Skin epidermis (tissue), 12 donors: ENCODE results near the gene NPIPA2.
"Not testable (repeated sequence)": the region's sequence is repeated elsewhere in the genome, so short reads cannot be mapped to it uniquely, and the experiment has no call there.

ENCODE experiments used
- H3K27ac ChIP-seq, 21 experiments: fragments of 200-600 bp; sonication (generic) in 11 of 21; one replicate each; pipeline ENCODE4 v1.5.0; 2020; ENCODE audit warnings: mild to moderate bottlenecking in 3 of 21, inconsistent platforms in 2 of 21, moderate library complexity in 2 of 21
- H3K4me3 ChIP-seq, 7 experiments: fragments of 200-600 bp; sonication (generic) in 2 of 7; one replicate each; pipeline ENCODE4 v1.5.0; 2020; ENCODE audit warnings: inconsistent platforms in 2 of 7, mild to moderate bottlenecking in 2 of 7, moderate library complexity in 1 of 7

Gene NPIPA2

DNA sequence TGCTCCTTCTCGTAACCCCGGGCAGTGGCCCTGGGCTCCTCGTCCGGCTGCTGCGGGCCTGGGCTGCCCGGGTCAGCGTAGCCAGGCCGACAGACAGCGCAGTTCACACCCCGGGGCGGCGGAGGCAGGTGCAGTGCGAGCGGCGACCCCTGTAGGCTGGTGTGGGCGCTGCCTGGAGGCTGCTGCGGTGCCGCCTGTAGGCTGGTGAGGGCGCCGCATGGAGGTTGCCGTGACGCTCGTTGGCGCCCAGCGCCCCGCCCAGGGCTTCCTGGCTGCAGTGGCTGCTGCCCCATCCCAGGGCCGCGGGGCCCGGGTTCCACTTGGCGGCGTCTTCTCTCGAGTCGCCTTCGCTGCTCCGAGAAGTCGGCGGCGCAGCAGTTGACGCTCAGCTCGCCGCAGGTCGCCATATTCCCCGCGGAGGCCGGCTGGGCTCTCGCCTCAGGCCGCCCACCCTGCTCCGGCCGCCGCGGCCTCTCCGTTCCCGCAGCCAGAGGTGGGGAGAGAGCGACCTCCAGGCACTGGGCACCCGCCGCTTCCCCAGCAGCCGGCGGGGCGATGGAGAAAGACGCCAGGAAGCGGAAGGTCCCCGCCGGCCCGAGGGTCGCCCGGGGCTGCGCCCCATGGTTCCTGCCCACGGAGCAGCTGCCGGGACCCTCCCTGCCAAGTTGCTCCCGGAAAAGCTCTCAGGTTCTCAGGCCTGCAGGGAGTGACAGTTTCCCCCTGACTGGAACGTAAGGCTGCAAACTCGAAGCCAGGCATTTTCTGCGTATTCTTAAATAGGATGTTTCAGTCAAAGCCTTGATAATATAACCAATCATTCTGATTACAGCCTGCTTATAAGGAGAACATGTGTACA lies at the start of gene NPIPA2:
Gene NPIPA2 (plus strand): TSS at position 261 of the 856 bp plus-strand sequence. CDS start 5,533 bp downstream, outside the sequence.
- not testable (repeated sequence) for H3K4me3 ChIP-seq, H3K27ac ChIP-seq

DNA sequence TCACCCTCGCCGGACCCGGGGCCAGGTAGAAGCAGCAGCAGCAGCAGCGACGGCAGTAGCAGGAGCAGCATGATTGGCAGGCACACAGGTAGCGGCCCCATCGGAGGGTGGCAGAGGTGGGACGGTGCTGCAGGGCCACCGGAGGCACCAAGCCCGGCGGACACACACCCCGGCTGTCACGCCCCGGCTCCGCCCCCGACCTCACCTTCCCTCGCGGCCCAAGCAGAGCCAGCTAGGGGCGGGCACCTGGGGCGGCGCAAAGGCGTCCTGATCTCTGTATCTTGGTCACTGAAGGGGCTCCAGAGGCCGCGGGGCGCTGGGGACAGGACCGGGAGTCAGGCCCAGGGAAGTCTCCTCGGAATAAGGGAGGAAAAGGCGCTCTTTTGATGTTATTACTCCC lies 48.2 kb upstream of the NPIPA2 start, which contains the start of gene PLA2G10:
Gene PLA2G10 (minus strand): TSS at position 180 of the 400 bp plus-strand sequence. CDS start 79 bp downstream, at position 101.
- H3K27ac ChIP-seq, H3K4me3 ChIP-seq: not testable (repeated sequence)

DNA sequence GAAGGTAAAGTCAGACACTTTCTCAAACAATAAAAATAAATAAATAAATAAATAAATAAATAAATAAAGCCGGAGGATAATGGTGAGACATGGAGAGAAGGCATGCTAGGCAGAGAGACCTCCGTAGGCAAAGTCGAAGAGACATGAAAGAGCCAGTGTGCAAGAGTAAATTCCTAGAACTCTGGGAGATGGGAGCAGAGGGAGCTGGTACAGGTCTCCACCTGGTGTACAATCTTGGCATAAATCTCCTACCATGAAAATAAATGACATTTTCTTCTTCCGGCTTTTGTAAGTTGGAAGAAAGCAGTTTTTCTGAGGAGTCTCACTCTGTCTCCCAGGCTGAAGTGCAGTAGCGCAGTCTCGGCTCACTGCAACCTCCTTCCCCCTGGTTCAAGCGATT lies 40.5 kb upstream of the NPIPA2 start:
- not testable (repeated sequence) for H3K27ac ChIP-seq, H3K4me3 ChIP-seq

DNA sequence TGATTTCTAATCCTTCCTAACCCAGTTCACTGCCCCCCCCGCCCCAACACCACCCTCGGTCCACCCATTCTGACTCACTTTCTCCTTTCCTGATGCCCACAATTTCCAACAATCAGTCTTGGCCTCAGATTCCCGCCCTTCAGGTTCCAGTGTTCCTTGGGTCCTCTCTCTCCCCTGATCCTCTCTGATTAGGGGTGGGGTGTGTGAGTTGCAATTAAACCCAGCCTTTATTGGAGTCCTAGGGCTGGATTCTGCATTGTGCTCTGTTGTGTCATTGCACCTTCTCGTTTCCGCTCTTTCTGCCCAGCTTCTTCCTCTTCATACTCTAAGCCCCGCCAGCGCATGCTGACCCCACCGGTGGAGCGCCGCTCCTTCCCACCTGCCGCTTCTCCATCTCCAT lies 39.7 kb upstream of the NPIPA2 start:
- not testable (repeated sequence) for H3K27ac ChIP-seq, H3K4me3 ChIP-seq

DNA sequence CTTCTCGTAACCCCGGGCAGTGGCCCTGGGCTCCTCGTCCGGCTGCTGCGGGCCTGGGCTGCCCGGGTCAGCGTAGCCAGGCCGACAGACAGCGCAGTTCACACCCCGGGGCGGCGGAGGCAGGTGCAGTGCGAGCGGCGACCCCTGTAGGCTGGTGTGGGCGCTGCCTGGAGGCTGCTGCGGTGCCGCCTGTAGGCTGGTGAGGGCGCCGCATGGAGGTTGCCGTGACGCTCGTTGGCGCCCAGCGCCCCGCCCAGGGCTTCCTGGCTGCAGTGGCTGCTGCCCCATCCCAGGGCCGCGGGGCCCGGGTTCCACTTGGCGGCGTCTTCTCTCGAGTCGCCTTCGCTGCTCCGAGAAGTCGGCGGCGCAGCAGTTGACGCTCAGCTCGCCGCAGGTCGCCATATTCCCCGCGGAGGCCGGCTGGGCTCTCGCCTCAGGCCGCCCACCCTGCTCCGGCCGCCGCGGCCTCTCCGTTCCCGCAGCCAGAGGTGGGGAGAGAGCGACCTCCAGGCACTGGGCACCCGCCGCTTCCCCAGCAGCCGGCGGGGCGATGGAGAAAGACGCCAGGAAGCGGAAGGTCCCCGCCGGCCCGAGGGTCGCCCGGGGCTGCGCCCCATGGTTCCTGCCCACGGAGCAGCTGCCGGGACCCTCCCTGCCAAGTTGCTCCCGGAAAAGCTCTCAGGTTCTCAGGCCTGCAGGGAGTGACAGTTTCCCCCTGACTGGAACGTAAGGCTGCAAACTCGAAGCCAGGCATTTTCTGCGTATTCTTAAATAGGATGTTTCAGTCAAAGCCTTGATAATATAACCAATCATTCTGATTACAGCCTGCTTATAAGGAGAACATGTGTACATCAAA lies 38.9 kb upstream of the NPIPA2 start, which contains the start of gene NPIPA3:
Gene NPIPA3 (plus strand): TSS at position 256 of the 856 bp plus-strand sequence. CDS start 5,533 bp downstream, outside the sequence.
- not testable (repeated sequence) for H3K27ac ChIP-seq, H3K4me3 ChIP-seq

DNA sequence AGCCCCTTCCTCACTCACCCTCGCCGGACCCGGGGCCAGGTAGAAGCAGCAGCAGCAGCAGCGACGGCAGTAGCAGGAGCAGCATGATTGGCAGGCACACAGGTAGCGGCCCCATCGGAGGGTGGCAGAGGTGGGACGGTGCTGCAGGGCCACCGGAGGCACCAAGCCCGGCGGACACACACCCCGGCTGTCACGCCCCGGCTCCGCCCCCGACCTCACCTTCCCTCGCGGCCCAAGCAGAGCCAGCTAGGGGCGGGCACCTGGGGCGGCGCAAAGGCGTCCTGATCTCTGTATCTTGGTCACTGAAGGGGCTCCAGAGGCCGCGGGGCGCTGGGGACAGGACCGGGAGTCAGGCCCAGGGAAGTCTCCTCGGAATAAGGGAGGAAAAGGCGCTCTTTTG lies 9.1 kb upstream of the NPIPA2 start:
- H3K4me3 ChIP-seq, result not testable (repeated sequence)

DNA sequence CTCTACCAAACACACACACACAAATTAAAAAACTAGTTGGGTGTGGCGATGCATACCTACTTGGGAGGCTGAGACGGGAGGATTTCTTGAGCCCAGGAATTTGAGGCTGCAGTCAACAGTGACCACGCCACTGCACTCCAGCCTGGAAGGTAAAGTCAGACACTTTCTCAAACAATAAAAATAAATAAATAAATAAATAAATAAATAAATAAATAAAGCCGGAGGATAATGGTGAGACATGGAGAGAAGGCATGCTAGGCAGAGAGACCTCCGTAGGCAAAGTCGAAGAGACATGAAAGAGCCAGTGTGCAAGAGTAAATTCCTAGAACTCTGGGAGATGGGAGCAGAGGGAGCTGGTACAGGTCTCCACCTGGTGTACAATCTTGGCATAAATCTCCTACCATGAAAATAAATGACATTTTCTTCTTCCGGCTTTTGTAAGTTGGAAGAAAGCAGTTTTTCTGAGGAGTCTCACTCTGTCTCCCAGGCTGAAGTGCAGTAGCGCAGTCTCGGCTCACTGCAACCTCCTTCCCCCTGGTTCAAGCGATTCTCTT lies 1.4 kb upstream of the NPIPA2 start:
- H3K27ac ChIP-seq, H3K4me3 ChIP-seq: not testable (repeated sequence)

More for the DNA sequence above, 9.1 kb upstream of the NPIPA2 start:
- H3K27ac ChIP-seq, result not testable (repeated sequence)

DNA sequence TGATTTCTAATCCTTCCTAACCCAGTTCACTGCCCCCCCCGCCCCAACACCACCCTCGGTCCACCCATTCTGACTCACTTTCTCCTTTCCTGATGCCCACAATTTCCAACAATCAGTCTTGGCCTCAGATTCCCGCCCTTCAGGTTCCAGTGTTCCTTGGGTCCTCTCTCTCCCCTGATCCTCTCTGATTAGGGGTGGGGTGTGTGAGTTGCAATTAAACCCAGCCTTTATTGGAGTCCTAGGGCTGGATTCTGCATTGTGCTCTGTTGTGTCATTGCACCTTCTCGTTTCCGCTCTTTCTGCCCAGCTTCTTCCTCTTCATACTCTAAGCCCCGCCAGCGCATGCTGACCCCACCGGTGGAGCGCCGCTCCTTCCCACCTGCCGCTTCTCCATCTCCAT lies 539 bp upstream of the NPIPA2 start:
- not testable (repeated sequence) for H3K27ac ChIP-seq, H3K4me3 ChIP-seq

DNA sequence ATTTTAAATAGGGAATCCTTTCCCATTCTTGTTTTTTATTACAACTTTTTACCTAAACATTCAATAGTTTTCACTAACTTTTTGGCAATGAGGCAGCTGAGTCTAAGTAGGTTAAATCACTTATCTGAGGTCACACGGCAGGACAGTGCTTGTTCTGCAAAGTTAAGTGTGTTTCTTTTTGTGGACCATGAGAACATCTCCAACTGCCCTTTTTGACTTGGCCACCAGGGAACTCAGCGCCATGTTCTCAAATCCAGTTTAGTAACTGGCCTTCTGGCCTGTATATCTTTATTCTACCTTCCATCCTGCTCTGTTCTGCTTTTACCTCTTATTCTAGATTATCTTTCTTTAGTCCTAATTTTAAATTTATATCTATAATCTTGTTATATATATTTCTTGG lies 31.3 kb downstream of the NPIPA2 start:
- not testable (repeated sequence) for H3K27ac ChIP-seq, H3K4me3 ChIP-seq

DNA sequence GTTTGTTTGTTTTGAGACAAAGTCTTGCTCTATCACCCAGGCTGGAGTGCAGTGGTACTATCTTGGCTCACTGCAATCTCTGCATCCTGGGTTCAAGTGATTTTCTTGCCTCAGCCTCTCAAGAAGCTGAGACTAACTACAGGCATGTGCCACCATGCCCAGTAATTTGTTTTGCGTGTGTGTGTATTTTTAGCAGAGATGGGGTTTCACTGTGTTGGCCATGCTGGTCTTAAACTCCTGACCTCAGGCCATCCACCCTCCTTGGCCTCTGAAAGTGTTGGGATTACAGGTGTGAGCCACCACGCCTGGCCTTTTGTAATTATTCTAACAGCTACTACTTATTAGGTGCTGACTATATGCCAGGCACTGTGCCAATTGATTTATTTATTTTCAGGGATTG lies 33.3 kb downstream of the NPIPA2 start:
- not testable (repeated sequence) for H3K27ac ChIP-seq, H3K4me3 ChIP-seq

DNA sequence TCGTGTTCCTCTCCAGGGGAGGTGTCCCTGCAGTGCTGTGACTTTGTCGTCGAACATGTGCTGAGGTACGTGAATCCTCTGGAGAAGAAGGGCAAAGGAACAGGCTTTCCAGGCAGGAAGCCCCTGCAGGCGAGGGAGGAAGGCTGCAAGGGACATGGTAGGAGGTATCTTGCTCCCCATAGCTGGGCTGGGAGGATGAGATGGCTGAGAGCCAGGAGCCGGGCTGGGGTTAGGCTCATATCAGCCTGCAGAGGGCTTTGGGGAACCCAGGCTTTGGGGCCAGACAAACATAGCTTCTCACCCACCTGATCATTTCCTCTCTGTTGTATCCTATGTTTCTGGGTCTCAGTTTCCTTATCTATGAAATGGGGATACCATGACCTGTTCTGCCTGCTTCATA lies 34.4 kb downstream of the NPIPA2 start:
- H3K27ac ChIP-seq, H3K4me3 ChIP-seq: not testable (repeated sequence)

DNA sequence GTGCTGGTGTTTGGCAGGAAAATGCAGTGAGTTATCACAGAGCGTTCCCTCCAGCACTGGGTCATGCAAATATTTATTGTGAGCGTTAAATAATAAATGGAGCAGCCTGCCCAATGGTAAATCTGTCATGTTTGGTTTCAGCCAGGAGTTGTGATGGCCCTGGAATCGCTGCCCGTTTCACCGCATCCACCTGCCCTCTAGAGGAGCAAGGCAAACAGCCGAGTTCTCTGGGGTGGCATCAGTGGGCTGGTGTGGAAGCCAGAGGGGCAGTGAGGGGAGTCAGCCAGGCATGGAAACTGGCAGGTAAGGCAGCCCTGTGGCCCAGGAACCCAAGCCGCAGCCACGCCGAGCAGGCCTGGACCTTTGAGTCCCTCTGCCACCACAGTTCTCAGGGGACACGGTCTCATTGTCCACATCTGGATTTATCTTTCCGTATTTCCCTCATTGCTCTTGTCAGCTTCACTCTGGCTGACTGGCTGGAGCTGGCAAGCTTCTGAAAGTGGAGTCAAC lies 37.1 kb downstream of the NPIPA2 start:
- not testable (repeated sequence) for H3K27ac ChIP-seq, H3K4me3 ChIP-seq

DNA sequence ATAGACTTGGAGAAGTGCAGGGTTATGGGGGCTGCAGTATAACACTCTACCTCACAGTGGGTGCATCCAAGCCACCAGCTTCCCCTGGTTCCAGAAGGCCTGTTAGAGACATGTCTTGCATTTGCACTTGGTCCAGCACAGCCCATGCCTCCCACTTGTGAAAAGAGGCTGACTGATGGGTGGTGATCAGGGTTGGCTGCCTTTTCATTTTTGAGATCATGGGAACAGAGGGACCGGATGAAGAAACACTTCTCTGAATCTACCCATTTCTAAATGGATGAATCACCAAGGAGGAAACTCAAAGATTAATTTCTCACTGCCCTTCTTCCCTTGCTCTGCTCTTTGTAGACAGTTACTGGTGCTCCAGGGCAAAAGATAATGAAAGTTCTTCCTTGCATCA lies 43.8 kb downstream of the NPIPA2 start:
- H3K27ac ChIP-seq, H3K4me3 ChIP-seq: not testable (repeated sequence)

DNA sequence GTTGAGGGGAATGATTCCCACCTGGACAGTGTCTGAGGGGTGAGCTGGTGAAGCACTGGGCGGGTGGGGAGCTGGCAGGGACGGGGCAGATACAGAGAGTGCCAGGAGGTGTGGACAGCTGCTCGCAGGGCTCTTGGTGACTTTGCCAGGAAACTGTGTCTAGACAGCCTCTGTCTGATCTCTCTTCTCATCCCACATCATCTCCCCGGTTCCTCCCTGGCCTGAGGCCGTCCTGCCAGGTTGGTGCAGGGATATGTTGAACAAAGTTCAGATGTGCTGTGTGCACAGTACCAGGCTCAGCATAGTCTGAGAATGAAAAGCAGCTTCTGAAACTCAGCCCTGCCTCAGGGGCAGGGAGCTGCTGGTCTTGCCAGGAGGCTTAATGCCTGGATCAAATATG lies 47.2 kb downstream of the NPIPA2 start:
- not testable (repeated sequence) for H3K4me3 ChIP-seq, H3K27ac ChIP-seq

DNA sequence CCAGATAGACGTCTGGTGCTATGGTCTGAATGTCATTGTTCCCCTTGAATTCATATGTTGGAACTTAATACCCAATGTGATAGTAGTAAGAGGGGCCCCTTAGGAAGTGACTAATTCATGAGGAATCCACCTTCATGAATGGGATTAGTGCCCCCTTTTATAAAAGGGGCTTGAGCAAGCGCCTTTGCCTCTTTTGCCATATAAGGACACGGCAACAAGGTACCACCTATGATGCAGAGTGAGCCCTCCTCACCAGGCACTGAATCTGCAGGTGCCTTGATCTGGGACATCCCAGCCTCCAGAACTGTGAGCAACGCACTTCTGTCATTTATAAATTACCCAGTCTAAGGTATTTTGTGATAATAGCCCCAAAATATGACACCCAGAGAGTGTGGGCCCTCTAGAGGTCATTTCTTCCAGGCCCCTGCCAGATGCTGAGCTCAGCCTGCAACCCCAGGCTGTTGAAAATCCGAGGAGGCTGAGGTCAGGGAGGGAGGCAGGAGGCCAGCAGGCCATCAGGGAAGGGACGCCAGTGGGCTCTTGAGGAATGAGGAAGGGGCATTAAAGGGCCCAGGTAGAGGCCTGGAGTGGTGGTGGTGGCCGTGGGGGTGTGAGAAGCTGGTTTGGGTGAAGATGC lies 48.1 kb downstream of the NPIPA2 start:
- H3K4me3 ChIP-seq, H3K27ac ChIP-seq: not testable (repeated sequence)

DNA sequence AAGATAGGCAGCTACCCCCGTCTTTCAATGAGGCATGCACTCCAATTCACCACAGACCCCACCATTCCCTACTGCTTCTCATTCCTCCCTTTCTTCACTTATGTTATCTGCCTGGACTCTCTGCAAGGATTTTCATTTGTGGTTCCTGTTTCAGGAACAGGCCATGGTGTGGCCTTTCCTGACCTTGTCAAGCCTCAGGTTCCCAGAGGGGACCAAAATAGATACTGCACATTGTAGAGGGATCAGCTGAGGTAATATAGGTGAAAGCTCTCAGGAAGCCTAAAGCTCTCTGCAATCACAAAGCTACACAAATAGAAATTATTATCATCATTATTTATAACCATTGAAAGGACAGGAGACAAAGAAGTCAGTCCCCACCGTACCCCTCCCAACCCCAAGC lies 50.6 kb downstream of the NPIPA2 start:
- not testable (repeated sequence) for H3K27ac ChIP-seq, H3K4me3 ChIP-seq

DNA sequence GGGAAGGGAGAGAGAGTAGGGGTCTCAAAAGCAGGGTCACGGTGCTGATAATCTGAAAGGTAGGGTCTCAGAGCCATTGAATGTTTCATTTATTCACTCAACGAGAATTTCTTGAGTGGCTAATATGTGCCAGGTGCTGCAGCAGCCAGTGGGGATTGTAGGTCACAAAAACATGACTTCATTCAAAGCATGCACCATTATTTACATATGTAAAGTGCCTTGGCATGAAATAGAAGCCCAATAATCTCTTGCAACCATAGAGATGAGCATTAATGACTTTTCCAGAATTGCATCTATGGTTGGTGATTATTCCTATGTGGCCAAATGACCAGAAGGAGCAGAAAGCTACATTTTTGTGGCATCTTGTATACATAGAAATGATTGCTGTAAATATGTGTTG lies 55.2 kb downstream of the NPIPA2 start:
- H3K4me3 ChIP-seq, H3K27ac ChIP-seq: not testable (repeated sequence)

DNA sequence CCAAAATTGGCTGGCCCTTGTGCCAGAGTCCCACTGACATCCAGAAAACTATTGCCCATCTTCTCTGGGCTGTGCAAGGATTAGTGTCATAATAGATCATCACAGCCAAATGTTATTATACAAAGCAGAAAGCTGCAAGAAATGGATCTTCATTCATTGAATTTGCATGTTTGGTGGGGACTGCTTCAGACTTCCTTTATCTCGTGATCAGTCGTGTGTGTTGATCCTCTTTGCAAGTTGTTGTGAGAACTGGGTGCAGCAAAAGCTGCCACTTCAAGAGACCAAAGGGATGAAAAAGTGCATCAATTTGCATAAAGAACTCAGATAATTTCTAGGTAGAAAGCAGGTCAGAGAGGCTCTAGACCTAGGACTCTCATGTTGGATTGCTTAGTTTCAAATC lies 61.2 kb downstream of the NPIPA2 start:
- H3K27ac ChIP-seq, H3K4me3 ChIP-seq: not testable (repeated sequence)

DNA sequence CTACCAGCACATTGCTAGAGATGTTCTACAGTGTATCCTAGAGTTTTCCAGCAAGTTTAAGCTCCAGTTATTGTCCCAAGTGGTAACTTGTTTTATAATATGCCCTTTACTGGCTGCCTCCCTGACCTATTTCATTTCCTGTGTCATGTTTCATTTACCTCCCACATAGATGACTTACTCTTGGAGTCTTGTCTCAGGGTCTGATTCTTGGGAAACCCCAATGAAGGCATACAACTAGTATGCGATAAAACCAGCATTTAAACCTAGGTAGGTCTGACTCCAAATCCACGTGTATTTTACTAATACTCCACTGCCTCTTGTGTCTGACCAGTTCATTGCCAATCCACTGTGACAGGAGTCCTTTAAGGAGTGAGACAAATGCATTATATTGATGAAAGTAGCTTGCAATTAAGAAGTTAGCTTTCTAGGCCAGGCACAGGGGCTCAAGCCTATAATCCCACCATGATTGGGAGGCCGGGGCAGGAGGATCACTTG lies 64.9 kb downstream of the NPIPA2 start:
- not testable (repeated sequence) for H3K27ac ChIP-seq, H3K4me3 ChIP-seq
